Memory B cell (primary cell): ENCODE measurements around the gene KCNAB1.

ENCODE experiments used
- ATAC-seq: fragments of 150-1000 bp; cut with Tn5 transposase; 2 replicates; pipeline ENCODE4 v1.10.0; 2021; ENCODE audit warnings: low read depth, mild to moderate bottlenecking, moderate library complexity
- DNase-seq, 2 donors: peaks; one replicate each; pipeline ENCODE4 v3.0.0; 2022; ENCODE audit warnings: low spot score in 2 of 2
- H3K27ac Mint-ChIP-seq: one replicate; pipeline ENCODE4 v1.8.0; 2022; ENCODE audit warnings: mild to moderate bottlenecking, moderate library complexity, mixed read lengths
- H3K27me3 Mint-ChIP-seq: one replicate; pipeline ENCODE4 v1.8.0; 2022; ENCODE audit warnings: mixed read lengths
- H3K36me3 Mint-ChIP-seq: one replicate; pipeline ENCODE4 v1.8.0; 2022; ENCODE audit warnings: mild to moderate bottlenecking, mixed read lengths
- H3K4me1 Mint-ChIP-seq: one replicate; pipeline ENCODE4 v1.8.0; 2022; ENCODE audit warnings: mixed read lengths
- H3K4me3 Mint-ChIP-seq: one replicate; pipeline ENCODE4 v1.8.0; 2022; ENCODE audit warnings: mild to moderate bottlenecking, moderate library complexity, mixed read lengths
- H3K9me3 Mint-ChIP-seq: one replicate; pipeline ENCODE4 v1.8.0; 2022; ENCODE audit warnings: mixed read lengths

The KCNAB1 gene

GRCh38 chr3:156383441-156384025 is 263.2 kb downstream of the KCNAB1 start:
- H3K27ac Mint-ChIP-seq = no peak overlapping the region
- ATAC-seq = no peak

DNA sequence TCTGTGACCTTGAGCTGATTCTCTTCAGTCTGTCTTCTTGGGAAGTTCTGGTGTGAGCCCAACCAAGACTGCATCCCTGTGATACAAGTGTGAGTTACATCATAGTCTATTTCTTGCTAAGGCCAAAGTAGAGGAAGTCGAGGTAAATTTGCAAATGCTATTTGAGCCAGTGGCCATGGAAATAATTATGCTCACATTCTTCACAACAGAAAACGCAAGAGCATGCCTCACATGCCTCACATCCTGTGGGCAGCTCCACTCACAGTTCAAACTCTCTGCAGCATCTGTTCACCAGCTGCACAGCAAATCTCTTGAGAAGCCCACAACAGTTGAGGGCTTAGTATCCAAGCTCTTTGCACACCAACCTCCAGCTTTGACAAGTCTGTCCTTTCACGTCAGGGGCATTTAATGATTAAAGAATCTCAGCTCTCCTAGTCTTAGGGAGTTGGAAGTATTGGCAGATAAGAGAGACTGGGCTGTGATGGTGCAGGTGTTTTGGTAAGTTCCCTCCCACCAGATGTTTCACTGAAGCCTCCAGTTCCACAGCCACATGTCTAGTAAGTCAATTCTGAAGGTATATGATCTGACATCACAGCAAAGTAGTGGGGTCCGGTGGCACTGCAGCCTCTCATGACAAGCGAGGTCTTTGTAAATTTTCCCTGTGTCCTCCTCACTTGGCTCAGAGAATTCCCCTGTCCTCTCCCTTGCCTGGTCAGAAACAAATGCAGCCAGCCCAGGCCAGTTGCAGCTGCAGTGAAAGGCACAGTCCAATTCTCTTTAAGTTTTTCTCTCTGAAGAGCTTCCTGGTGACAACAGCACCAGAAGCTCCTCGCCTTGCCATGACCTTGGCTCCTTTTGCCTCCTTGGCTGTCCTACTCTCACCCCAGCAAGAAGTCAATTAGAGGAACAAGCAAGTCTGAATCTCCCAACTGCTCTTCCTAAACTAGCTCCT is 268.4 kb downstream of the KCNAB1 start:
- Mint-ChIP-seq H3K4me1 (no peaks in the 10 kb centered on the region), H3K4me3 (no peak overlapping the region), H3K9me3 (no peaks in the 10 kb centered on the region), H3K36me3 (no peaks in the 10 kb centered on the region), H3K27ac (no peak overlapping the region), H3K27me3 (peaks cover 10% of the 10 kb centered on the region)
- DNase-seq = no peak
- no peak for ATAC-seq

More at GRCh38 chr3:156383441-156384025, 263.2 kb downstream of the KCNAB1 start:
- no peak for DNase-seq
- Mint-ChIP-seq H3K4me1 (no peaks in the 10 kb centered on the region), H3K9me3 (no peaks in the 10 kb centered on the region), H3K36me3 (no peaks in the 10 kb centered on the region), H3K27me3 (peaks cover 6% of the 10 kb centered on the region), H3K4me3 (no peak overlapping the region)

- Mint-ChIP-seq H3K27ac (no peak overlapping the region), H3K4me1 (no peaks in the 10 kb centered on the region), H3K27me3 (peaks cover 8% of the 10 kb centered on the region), H3K9me3 (no peaks in the 10 kb centered on the region), H3K36me3 (no peaks in the 10 kb centered on the region), H3K4me3 (no peak overlapping the region)
- no peak for ATAC-seq
- DNase-seq = no peak
Observed at GRCh38 chr3:156389449-156389950, 269.1 kb downstream of the KCNAB1 start.

DNA sequence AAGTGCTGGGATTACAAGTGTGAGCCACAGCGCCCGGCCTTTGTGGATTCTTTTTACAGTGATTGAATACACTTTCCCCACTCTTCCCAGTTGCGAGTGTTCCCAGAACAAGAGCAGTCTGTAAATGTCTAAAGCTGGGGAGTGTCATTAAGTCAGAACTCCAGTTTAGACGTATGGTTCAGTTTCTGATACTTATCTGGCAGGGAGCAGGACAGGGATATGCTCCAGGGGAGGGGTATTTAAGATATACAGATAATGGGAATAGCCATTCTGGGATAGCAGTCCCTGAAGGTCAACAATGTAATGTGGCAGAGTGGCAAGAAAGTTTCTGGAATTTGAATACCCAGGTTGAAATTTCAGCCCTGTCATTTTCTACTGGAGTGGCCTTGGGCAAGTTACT is 270.5 kb downstream of the KCNAB1 start:
- H3K4me3 Mint-ChIP-seq = no peak overlapping the region
- H3K9me3 Mint-ChIP-seq = no peaks in the 10 kb centered on the region
- no peak for ATAC-seq
- no peak for DNase-seq
- H3K27me3 Mint-ChIP-seq = peaks cover 8% of the 10 kb centered on the region
- no peak overlapping the region for H3K27ac Mint-ChIP-seq
- H3K36me3 Mint-ChIP-seq = no peaks in the 10 kb centered on the region
- H3K4me1 Mint-ChIP-seq = no peaks in the 10 kb centered on the region

GRCh38 chr3:156395961-156396710 is 275.8 kb downstream of the KCNAB1 start:
- H3K27me3 Mint-ChIP-seq = peaks cover 7% of the 10 kb centered on the region
- H3K4me3 Mint-ChIP-seq = no peak overlapping the region
- H3K9me3 Mint-ChIP-seq = no peaks in the 10 kb centered on the region
- no peaks in the 10 kb centered on the region for H3K4me1 Mint-ChIP-seq
- DNase-seq (no peak), ATAC-seq (no peak)
- H3K36me3 Mint-ChIP-seq = no peaks in the 10 kb centered on the region
- no peak overlapping the region for H3K27ac Mint-ChIP-seq

GRCh38 chr3:156396851-156397250 is 276.5 kb downstream of the KCNAB1 start:
- Mint-ChIP-seq H3K9me3 (no peaks in the 10 kb centered on the region), H3K4me3 (no peak overlapping the region), H3K36me3 (no peaks in the 10 kb centered on the region), H3K27ac (no peak overlapping the region), H3K27me3 (peaks cover 7% of the 10 kb centered on the region), H3K4me1 (no peaks in the 10 kb centered on the region)
- no peak for DNase-seq
- ATAC-seq = no peak

DNA sequence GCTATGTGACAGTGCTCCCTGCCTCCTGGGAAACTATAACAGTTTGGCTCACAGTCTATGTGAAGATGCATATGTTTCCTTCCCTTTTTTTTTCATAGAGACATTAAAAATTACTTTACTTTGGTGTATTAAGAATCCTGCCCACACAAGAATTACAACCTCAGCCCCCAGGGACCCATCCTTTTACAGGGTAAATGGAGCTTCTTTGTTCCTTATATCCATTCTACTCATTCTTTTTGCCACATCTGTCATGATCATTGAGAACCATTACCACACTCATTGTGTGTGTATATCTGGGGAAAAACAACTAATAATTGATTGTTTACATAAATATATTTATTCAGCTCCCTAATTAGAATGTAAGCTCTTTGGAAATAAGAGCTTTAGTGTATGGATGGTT is 277.2 kb downstream of the KCNAB1 start:
- ATAC-seq (no peak), DNase-seq (no peak)
- Mint-ChIP-seq H3K4me1 (no peaks in the 10 kb centered on the region), H3K36me3 (no peaks in the 10 kb centered on the region), H3K4me3 (no peak overlapping the region), H3K9me3 (no peaks in the 10 kb centered on the region), H3K27me3 (peaks cover 7% of the 10 kb centered on the region), H3K27ac (no peak overlapping the region)

DNA sequence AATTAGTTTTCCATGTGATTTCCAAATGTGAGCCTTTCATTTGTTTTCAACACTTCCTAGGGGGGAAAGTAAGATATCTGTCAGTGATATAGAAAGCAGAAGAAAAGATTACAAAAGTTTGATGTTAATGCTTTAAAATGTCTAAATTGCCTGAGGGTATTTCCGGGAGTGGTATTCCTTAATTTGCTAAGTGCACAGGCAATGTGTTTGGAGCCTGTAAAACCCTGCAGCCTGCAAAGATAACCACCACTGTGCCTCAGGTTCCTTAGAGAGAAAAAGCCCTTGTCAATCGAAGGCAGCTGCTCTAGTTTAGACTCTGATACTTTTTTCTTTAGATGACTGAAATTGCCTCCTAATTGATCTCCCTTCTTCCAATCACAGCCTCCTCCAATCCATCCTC is 279.7 kb downstream of the KCNAB1 start:
- Mint-ChIP-seq H3K27ac (no peak overlapping the region), H3K27me3 (peaks cover 4% of the 10 kb centered on the region), H3K4me1 (no peaks in the 10 kb centered on the region), H3K36me3 (no peaks in the 10 kb centered on the region), H3K9me3 (no peaks in the 10 kb centered on the region), H3K4me3 (no peak overlapping the region)
- DNase-seq (no peak), ATAC-seq (no peak)

DNA sequence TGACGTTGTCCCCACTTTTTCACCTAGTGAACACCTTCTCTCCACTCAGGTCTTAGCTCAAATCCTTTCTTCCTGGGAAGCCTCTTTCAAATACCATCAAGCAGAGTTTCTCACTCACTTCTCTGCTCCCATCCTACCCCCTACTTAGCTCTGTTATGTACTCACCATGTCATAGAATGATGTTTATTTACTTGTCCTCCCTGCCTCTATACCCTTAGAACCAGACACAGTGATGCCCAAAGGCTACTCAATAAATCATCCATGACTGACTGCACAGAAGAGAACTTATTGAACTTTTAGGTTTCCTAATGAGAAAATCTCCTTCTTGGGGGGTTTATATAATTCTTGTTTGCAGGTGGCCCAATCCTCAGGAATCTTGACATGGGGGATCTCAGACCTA is 280.4 kb downstream of the KCNAB1 start:
- Mint-ChIP-seq H3K27me3 (peaks cover 4% of the 10 kb centered on the region), H3K4me3 (no peak overlapping the region), H3K9me3 (no peaks in the 10 kb centered on the region), H3K36me3 (no peaks in the 10 kb centered on the region), H3K27ac (no peak overlapping the region), H3K4me1 (no peaks in the 10 kb centered on the region)
- ATAC-seq (no peak), DNase-seq (no peak)

- no peak overlapping the region for H3K27ac Mint-ChIP-seq
- no peaks in the 10 kb centered on the region for H3K4me1 Mint-ChIP-seq
- DNase-seq = no peak
Observed at GRCh38 chr3:156404217-156404616, 283.8 kb downstream of the KCNAB1 start.

DNA sequence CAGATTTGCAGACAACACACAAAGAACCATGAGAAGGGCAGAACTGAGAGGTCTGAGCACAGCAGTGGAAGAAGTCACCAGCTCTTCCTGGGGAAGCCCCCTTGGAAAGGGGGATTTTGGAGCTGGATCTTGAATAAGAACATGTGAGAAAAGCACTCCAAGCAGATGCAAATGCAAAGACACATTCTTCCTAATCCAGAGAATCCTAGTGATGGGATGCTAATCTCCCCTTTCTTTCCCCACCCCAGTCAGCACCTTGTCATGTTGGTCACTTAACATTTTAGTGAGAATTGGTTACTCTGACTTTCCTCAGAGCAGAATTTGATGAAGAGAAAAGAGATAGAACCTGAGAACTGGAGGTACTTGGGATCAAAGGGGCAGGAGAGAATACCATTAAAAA is 286.0 kb downstream of the KCNAB1 start:
- H3K27me3 Mint-ChIP-seq = peaks cover 3% of the 10 kb centered on the region
- no peak overlapping the region for H3K27ac Mint-ChIP-seq
- H3K36me3 Mint-ChIP-seq = no peaks in the 10 kb centered on the region
- DNase-seq (no peak), ATAC-seq (no peak)
- no peaks in the 10 kb centered on the region for H3K4me1 Mint-ChIP-seq
- no peak overlapping the region for H3K4me3 Mint-ChIP-seq
- H3K9me3 Mint-ChIP-seq = no peaks in the 10 kb centered on the region

More at GRCh38 chr3:156404217-156404616, 283.8 kb downstream of the KCNAB1 start:
- H3K4me3 Mint-ChIP-seq = no peak overlapping the region
- H3K36me3 Mint-ChIP-seq = no peaks in the 10 kb centered on the region
- ATAC-seq = no peak
- H3K27me3 Mint-ChIP-seq = peaks cover 3% of the 10 kb centered on the region
- no peaks in the 10 kb centered on the region for H3K9me3 Mint-ChIP-seq

- no peak overlapping the region for H3K27ac Mint-ChIP-seq
- H3K27me3 Mint-ChIP-seq = peaks cover 5% of the 10 kb centered on the region
- DNase-seq (no peak), ATAC-seq (no peak)
- no peaks in the 10 kb centered on the region for H3K9me3 Mint-ChIP-seq
- H3K4me1 Mint-ChIP-seq = no peaks in the 10 kb centered on the region
- H3K36me3 Mint-ChIP-seq = no peaks in the 10 kb centered on the region
- no peak overlapping the region for H3K4me3 Mint-ChIP-seq
Observed at GRCh38 chr3:156407617-156408225, 287.3 kb downstream of the KCNAB1 start.

- no peaks in the 10 kb centered on the region for H3K4me1 Mint-ChIP-seq
Observed at GRCh38 chr3:156409694-156410093, 289.3 kb downstream of the KCNAB1 start.

DNA sequence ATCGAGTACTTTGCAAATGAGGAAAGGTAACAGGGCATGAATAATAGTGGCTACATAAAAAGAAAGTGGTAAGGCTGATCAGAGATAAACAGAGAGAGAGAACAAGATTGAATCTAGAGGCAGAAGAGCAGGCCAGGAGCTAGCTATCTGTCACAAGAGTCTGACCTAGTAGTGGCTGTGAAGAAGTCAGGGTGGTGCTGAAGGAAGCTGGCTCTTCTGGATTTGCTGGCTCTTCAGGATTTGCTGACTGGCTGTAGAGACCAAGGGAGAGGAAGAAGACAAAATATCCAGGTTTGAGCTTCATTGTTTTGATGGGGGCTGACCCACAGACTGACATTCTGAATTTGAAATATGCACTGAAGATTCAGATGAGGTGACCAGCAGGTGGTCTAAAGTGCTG is 292.2 kb downstream of the KCNAB1 start:
- Mint-ChIP-seq H3K27ac (no peak overlapping the region), H3K36me3 (peaks cover 4% of the 10 kb centered on the region), H3K4me1 (no peaks in the 10 kb centered on the region), H3K4me3 (no peak overlapping the region), H3K27me3 (peaks cover 11% of the 10 kb centered on the region), H3K9me3 (peaks cover 3% of the 10 kb centered on the region)
- no peak for DNase-seq
- no peak for ATAC-seq

More at GRCh38 chr3:156409694-156410093, 289.3 kb downstream of the KCNAB1 start:
- no peaks in the 10 kb centered on the region for H3K9me3 Mint-ChIP-seq
- H3K36me3 Mint-ChIP-seq = no peaks in the 10 kb centered on the region
- DNase-seq (no peak), ATAC-seq (no peak)
- H3K27ac Mint-ChIP-seq = no peak overlapping the region
- H3K27me3 Mint-ChIP-seq = peaks cover 5% of the 10 kb centered on the region
- H3K4me3 Mint-ChIP-seq = no peak overlapping the region
